Esophagus squamous epithelium (tissue), 5 donors: ENCODE results near the gene CANT1. TPM values are rescaled to one million over a fixed set of nuclear protein-coding genes. Genes with fewer than 3 reads are reported as not detected.
A peak's percentile ranks its signal among the peaks of the same experiment; 100 is the strongest.

Source experiments
- DNase-seq: peaks from one replicate; lab custom pipeline; 2025; lab: John Stamatoyannopoulos, UW
- H3K27ac ChIP-seq, 4 donors: fragments of 200-600 bp; sonication (generic); one replicate each; pipeline ENCODE4 v1.5.1; 2016 to 2019; ENCODE audit warnings: mild to moderate bottlenecking in 1 of 4
- H3K27me3 ChIP-seq, 4 donors: fragments of 200-600 bp; sonication (generic); 1 replicate in 3 of 4; 2 replicates in 1 of 4; pipeline versions ENCODE4 v1.5.1 to v1.6.0; 2017 to 2021; ENCODE audit warnings: antibody characterized with exemption in 1 of 4
- H3K36me3 ChIP-seq, 3 donors: fragments of 200-600 bp; sonication (generic); one replicate each; pipeline ENCODE4 v1.5.1; 2016 to 2019
- H3K4me1 ChIP-seq, 3 donors: fragments of 200-600 bp; sonication (generic); one replicate each; pipeline ENCODE4 v1.5.1; 2017 to 2019
- H3K4me3 ChIP-seq, 4 donors: fragments of 200-600 bp; sonication (generic); 1 replicate in 3 of 4; 2 replicates in 1 of 4; pipeline ENCODE4 v1.5.1; 2016 to 2019; ENCODE audit warnings: mild to moderate bottlenecking in 2 of 4, moderate library complexity in 1 of 4
- H3K9me3 ChIP-seq, 3 donors: fragments of 200-600 bp; sonication (generic); one replicate each; pipeline ENCODE4 v1.5.1; 2016 to 2019
- POLR2A ChIP-seq, 4 donors: fragments of 450-650 bp; IDR thresholded peaks; one replicate each; pipeline ENCODE4 v1.6.1; 2017; ENCODE audit warnings: antibody characterized with exemption in 4 of 4, mild to moderate bottlenecking in 4 of 4, moderate library complexity in 3 of 4
- WGBS, 2 donors: methylation state at CpG; one replicate each; pipeline ENCODE4 v1.1.5; 2018; 5-methylcytosine and 5-hydroxymethylcytosine counted together
- intact Hi-C: fragments of 100-400 bp; cut with DNase I; formaldehyde crosslinking; loops from one replicate; pipeline ENCODE4 v1.15.0; 2022
- total RNA-seq, 4 donors: library from RNA; depleted of rRNA; stranded (reverse); fragments of >200 nt; gene quantifications; one replicate each; pipeline ENCODE4 v1.1.0, GENCODE V29; 2016
- TF ChIP-seq, protein P1 (sequence below), 6 experiments: fragments of 450-650 bp in 4 of 6; fragments of 200-600 bp in 2 of 6; sonication (generic) in 2 of 6; IDR thresholded peaks; one replicate each; pipeline ENCODE4 v1.5.1; 2016 to 2019; ENCODE audit warnings: antibody characterized with exemption in 6 of 6, mild to moderate bottlenecking in 4 of 6, moderate library complexity in 4 of 6
- donor health status: DM: yes; HTN: yes; CAD: no.

Gene CANT1
- total RNA-seq, 4 donors from 2014 or later: 36.2 to 58.8 (median 38.3) TPM

DNA sequence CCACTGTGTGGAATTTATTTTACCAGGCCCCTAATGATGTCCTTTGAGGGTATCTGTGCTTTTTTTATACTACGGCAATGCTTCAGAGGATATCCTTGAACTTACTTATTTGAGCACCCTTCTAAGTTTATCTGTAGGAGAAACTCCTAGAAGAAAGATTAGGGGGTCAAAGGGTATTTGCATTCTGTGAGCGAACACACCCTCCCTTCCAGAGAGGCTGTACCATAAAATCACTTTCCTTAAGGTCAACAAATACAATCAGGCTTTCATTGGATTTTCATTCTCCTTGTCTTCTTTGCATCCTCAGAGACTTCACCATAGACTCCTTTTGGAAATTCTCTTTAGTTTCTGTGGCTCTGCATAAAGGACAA lies 9.7 kb upstream of the CANT1 start:
- 65 to 84% methylated on average over 2 of the region's 2 CpGs for WGBS, 2 donors
- TF ChIP-seq POLR2A (IDR thresholded peaks at IDR 0.05): no peak
- TF ChIP-seq, protein P1, sequence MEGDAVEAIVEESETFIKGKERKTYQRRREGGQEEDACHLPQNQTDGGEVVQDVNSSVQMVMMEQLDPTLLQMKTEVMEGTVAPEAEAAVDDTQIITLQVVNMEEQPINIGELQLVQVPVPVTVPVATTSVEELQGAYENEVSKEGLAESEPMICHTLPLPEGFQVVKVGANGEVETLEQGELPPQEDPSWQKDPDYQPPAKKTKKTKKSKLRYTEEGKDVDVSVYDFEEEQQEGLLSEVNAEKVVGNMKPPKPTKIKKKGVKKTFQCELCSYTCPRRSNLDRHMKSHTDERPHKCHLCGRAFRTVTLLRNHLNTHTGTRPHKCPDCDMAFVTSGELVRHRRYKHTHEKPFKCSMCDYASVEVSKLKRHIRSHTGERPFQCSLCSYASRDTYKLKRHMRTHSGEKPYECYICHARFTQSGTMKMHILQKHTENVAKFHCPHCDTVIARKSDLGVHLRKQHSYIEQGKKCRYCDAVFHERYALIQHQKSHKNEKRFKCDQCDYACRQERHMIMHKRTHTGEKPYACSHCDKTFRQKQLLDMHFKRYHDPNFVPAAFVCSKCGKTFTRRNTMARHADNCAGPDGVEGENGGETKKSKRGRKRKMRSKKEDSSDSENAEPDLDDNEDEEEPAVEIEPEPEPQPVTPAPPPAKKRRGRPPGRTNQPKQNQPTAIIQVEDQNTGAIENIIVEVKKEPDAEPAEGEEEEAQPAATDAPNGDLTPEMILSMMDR (IDR thresholded peaks at IDR 0.05): no peak
- H3K27me3 ChIP-seq: peaks cover 0 to 25% (median 0%) of the 10 kb centered on the region in 4 donors
- no peaks in the 10 kb centered on the region for H3K9me3 ChIP-seq
- intact Hi-C loops: no loop called here
- peaks cover 7 to 52% (median 24%) of the 10 kb centered on the region in 3 donors for H3K4me1 ChIP-seq
- H3K4me3 ChIP-seq: no peak overlapping the region
- H3K36me3 ChIP-seq: no peaks in the 10 kb centered on the region
- no peak for DNase-seq
- H3K27ac ChIP-seq: peak overlapping the region in 1 of 4 donors; percentile 87

DNA sequence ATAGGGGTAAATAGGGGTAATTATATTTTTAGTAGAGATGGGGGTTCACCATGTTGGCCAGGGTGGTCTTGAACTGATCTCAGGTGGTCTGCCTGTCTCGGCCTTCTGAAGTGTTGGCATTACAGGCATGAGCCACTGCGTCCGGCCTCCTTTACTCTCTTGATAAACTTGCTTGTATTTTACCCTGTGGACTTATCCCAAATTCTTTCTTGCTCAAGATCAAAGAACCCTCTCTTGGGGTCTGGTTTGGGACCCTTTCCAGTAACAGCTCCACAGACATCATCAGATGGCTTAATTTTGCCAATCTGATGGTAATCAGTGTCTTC lies 8.8 kb upstream of the CANT1 start:
- Histone ChIP-seq H3K27ac (no peak overlapping the region), H3K9me3 (no peaks in the 10 kb centered on the region), H3K36me3 (no peaks in the 10 kb centered on the region), H3K27me3 (peaks cover 0 to 16% (median 0%) of the 10 kb centered on the region in 4 donors), H3K4me3 (no peak overlapping the region), H3K4me1 (peaks cover 0 to 43% (median 22%) of the 10 kb centered on the region in 3 donors)
- TF ChIP-seq POLR2A (IDR thresholded peaks at IDR 0.05): no peak
- TF ChIP-seq, protein P1 (IDR thresholded peaks at IDR 0.05): no peak
- WGBS, 2 donors: 94 to 96% methylated on average over 3 of the region's 3 CpGs
- intact Hi-C loops: no loop called here
- no peak for DNase-seq

DNA sequence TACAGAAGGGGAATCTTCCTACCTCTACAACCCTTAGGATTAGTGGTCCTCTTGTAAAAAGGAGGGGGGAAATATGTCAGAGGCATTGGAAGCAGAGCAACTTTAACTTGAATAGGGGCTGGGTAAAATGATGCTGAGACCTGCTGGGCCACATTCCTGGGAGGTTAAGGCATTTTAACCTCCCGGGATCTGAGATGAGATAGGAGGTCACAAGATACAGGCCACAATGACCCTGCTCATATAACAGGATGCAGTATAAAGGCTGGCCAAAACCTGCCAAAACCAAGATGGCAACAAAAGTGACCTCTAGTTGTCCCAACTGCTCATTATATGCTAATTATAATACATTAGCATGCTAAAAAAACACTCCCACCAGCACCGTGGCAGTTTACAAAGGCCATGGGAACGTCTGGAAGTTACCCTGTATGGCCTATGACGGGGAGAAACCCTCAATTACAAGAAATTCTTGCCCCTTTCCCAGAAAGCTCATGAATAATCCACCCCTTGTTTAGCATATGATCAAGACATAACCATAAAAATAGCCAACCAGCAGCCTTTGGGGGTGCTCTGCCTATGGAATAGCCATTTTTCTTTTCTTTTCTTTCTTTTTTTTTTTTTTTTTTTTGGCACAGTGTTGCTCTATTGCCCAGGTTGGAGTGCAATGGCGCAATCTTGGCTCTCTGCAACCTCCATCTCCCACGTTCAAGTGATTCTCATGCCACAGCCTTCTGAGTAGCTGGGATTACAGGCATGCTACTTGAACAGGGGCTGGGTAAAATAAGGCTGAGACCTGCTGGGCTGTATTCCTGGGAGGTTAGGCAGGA lies 8.2 kb upstream of the CANT1 start:
- Histone ChIP-seq H3K4me1 (peaks cover 0 to 37% (median 22%) of the 10 kb centered on the region in 3 donors), H3K36me3 (no peaks in the 10 kb centered on the region), H3K4me3 (no peak overlapping the region), H3K27ac (no peak overlapping the region), H3K9me3 (no peaks in the 10 kb centered on the region), H3K27me3 (peaks cover 0 to 11% (median 0%) of the 10 kb centered on the region in 4 donors)
- WGBS, 2 donors: 57 to 61% methylated on average over 6 of the region's 6 CpGs
- no peak for DNase-seq
- intact Hi-C loops: no loop called here
- TF ChIP-seq, protein P1 (IDR thresholded peaks at IDR 0.05): no peak
- TF ChIP-seq POLR2A (IDR thresholded peaks at IDR 0.05): no peak

DNA sequence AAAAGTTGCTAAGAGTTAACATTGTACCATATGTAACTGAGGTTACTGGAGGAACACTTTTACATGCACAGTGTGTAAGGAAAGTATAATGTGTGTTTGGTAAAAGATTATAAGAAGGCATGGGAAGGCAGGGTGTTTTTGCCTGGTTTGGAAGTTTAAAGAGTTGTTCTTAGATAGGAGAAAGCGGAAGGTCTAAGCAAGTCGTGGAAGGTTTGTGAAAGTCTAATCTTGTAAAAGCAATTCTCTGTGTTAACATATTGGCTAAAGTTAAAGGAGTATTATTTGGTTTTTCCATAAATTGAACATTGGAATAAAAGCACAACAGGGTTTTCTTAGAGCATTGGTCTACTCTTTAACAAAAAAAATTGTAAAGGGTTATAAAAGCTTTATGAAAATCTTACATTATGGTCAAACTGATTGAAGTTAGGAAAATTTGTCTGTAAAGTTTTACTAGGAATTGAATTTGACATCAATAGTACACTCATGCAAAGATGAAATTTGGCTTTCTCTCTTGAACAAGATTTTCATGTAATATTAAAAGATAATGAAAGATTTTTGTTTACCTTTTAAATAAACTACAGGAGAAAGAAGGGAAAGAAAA lies 4.7 kb upstream of the CANT1 start:
- H3K27ac ChIP-seq: no peak overlapping the region
- no peak for DNase-seq
- intact Hi-C loops: no loop called here
- TF ChIP-seq, protein P1 (IDR thresholded peaks at IDR 0.05): no peak
- H3K9me3 ChIP-seq: no peaks in the 10 kb centered on the region
- H3K27me3 ChIP-seq: no peaks in the 10 kb centered on the region
- 88 to 93% methylated on average over 2 of the region's 2 CpGs for WGBS, 2 donors
- no peaks in the 10 kb centered on the region for H3K36me3 ChIP-seq
- H3K4me1 ChIP-seq: peaks cover 5 to 18% (median 7%) of the 10 kb centered on the region in 3 donors
- no peak overlapping the region for H3K4me3 ChIP-seq

DNA sequence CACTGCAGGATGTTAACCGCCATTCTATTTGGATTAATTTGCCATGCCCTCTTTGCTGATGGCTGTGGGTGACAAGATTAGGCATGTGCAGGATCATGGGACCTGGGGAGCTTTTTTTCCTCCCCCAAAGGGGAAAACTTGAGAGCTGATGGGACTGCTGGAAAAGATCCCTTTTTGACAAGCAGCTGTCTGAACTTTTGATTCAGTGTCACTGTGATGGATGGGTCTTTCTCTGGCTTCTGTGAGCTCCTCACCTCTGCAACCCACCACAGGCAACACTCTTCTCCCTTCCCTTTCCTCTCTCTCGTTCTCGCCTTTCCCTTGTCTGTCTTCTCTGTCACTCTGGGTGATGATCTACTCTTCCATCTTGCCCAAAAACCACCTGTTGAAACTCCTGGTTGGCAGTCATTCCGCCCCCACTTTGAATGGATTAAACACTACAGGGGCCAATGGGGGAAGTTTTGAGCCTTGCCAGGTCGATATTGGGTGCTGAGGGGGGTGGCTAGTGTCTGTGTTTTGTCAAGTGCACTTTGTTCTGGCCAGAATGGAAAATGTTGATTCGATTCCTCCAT lies 3.1 kb upstream of the CANT1 start:
- H3K9me3 ChIP-seq: no peaks in the 10 kb centered on the region
- DNase-seq: no peak
- H3K27ac ChIP-seq: no peak overlapping the region
- peaks cover 18 to 31% (median 22%) of the 10 kb centered on the region in 3 donors for H3K4me1 ChIP-seq
- WGBS, 2 donors: 68 to 82% methylated on average over 6 of the region's 6 CpGs
- intact Hi-C loops: no loop called here
- peaks cover 0 to 2% (median 0%) of the 10 kb centered on the region in 3 donors for H3K36me3 ChIP-seq
- TF ChIP-seq POLR2A (IDR thresholded peaks at IDR 0.05): no peak
- TF ChIP-seq, protein P1 (IDR thresholded peaks at IDR 0.05): no peak
- H3K27me3 ChIP-seq: no peaks in the 10 kb centered on the region
- H3K4me3 ChIP-seq: no peak overlapping the region
